ENCODE results near the gene EXOC3L4.

- TF ChIP-seq CTCF (IDR thresholded peaks at IDR 0.05) (no peak), EZH2phosphoT487 (IDR thresholded peaks at IDR 0.05) (no peak), EZH2 (IDR thresholded peaks at IDR 0.05) (no peak)
These were observed 43.6 kb upstream of the EXOC3L4 start for GRCh38 chr14:103050935-103051334.
